ENCODE measurements around the gene PHIP.

DNA sequence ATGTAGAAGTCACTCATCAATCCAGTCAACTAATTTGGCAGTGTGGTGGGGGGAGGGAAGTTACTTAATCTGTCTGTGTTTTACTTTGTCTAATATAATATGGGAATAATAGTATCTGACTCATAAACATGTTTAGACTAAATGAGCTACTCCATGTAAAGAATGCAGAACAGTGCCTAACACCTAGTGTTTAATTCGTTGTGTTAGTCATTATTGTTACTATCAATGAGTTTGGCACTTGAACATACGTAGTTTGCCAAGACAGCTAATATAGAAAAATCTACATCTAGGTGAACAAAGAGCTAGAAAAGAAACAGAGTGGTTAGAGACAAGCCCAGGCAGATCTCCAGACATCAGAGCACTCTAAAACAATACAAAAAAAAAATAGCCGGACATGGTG is 161.6 kb downstream of the PHIP start:
- TF ChIP-seq, protein P1, sequence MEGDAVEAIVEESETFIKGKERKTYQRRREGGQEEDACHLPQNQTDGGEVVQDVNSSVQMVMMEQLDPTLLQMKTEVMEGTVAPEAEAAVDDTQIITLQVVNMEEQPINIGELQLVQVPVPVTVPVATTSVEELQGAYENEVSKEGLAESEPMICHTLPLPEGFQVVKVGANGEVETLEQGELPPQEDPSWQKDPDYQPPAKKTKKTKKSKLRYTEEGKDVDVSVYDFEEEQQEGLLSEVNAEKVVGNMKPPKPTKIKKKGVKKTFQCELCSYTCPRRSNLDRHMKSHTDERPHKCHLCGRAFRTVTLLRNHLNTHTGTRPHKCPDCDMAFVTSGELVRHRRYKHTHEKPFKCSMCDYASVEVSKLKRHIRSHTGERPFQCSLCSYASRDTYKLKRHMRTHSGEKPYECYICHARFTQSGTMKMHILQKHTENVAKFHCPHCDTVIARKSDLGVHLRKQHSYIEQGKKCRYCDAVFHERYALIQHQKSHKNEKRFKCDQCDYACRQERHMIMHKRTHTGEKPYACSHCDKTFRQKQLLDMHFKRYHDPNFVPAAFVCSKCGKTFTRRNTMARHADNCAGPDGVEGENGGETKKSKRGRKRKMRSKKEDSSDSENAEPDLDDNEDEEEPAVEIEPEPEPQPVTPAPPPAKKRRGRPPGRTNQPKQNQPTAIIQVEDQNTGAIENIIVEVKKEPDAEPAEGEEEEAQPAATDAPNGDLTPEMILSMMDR (IDR thresholded peaks at IDR 0.05; ENCODE audit: insufficient read depth, low read depth, low read length), result no peak
- no peak for TF ChIP-seq EZH2 (IDR thresholded peaks at IDR 0.05; ENCODE audit: insufficient read depth, low read length)

All from astrocyte (in vitro differentiated cells and primary cell).